ENCODE data around the gene CNTNAP3. TPM values are rescaled to one million over a fixed set of nuclear protein-coding genes. Genes with fewer than 3 reads are reported as not detected.
A peak's percentile ranks its signal among the peaks of the same experiment; 100 is the strongest.
"Not testable (repeated sequence)": the region's sequence is repeated elsewhere in the genome, so short reads cannot be mapped to it uniquely, and the experiment has no call there.

The CNTNAP3 gene
- total RNA-seq, 2 donors from 2014 or later, result not detected

- not testable (repeated sequence) for H3K27me3 Mint-ChIP-seq; H3K4me1 Mint-ChIP-seq (ENCODE audit: low read depth in 2 of 2)
These were observed 249.7 kb downstream of the CNTNAP3 start for GRCh38 chr9:39038221-39038620.

GRCh38 chr9:39033849-39034248, 254.1 kb downstream of the CNTNAP3 start:
- H3K27me3 Mint-ChIP-seq; ATAC-seq; H3K4me3 Mint-ChIP-seq; H3K27ac Mint-ChIP-seq; H3K4me1 Mint-ChIP-seq (ENCODE audit: low read depth in 2 of 2); H3K9me3 Mint-ChIP-seq; H3K36me3 Mint-ChIP-seq; DNase-seq (ENCODE audit: low spot score): not testable (repeated sequence)

More at GRCh38 chr9:39038221-39038620, 249.7 kb downstream of the CNTNAP3 start:
- not testable (repeated sequence) for H3K27ac Mint-ChIP-seq; H3K4me3 Mint-ChIP-seq; H3K36me3 Mint-ChIP-seq; H3K9me3 Mint-ChIP-seq; DNase-seq (ENCODE audit: low spot score)
- ATAC-seq, result peak in 1 of 2 donors; percentile 28

GRCh38 chr9:39030204-39031019, 257.6 kb downstream of the CNTNAP3 start:
- not testable (repeated sequence) for H3K27ac Mint-ChIP-seq, H3K36me3 Mint-ChIP-seq
- ATAC-seq, result peak in 1 of 2 donors; percentile 13

GRCh38 chr9:39028855-39029254, 259.1 kb downstream of the CNTNAP3 start:
- not testable (repeated sequence) for H3K4me3 Mint-ChIP-seq; H3K9me3 Mint-ChIP-seq; DNase-seq (ENCODE audit: low spot score); H3K27me3 Mint-ChIP-seq; H3K4me1 Mint-ChIP-seq (ENCODE audit: low read depth in 2 of 2); H3K36me3 Mint-ChIP-seq; H3K27ac Mint-ChIP-seq
- peak in 1 of 2 donors; percentile 3 for ATAC-seq

More at GRCh38 chr9:39030204-39031019, 257.6 kb downstream of the CNTNAP3 start:
- H3K4me3 Mint-ChIP-seq; H3K4me1 Mint-ChIP-seq (ENCODE audit: low read depth in 2 of 2); H3K27me3 Mint-ChIP-seq; H3K9me3 Mint-ChIP-seq; DNase-seq (ENCODE audit: low spot score): not testable (repeated sequence)

- not testable (repeated sequence) for H3K4me1 Mint-ChIP-seq (ENCODE audit: low read depth in 2 of 2); H3K9me3 Mint-ChIP-seq; DNase-seq (ENCODE audit: low spot score); H3K27me3 Mint-ChIP-seq; H3K27ac Mint-ChIP-seq; H3K4me3 Mint-ChIP-seq; H3K36me3 Mint-ChIP-seq; ATAC-seq
These were observed 259.8 kb downstream of the CNTNAP3 start for GRCh38 chr9:39028168-39028567.

GRCh38 chr9:39025911-39026588, 261.9 kb downstream of the CNTNAP3 start:
- H3K4me3 Mint-ChIP-seq; H3K27me3 Mint-ChIP-seq; H3K4me1 Mint-ChIP-seq (ENCODE audit: low read depth in 2 of 2); H3K27ac Mint-ChIP-seq; H3K36me3 Mint-ChIP-seq; H3K9me3 Mint-ChIP-seq; DNase-seq (ENCODE audit: low spot score): not testable (repeated sequence)
- ATAC-seq, result peak; percentile 6 to 31

Other genes starting within 250 kb of the CNTNAP3 start
- not detected for gene SPATA31A1, start 67.5 kb upstream of the CNTNAP3 start, total RNA-seq